Sigmoid colon (tissue), 7 donors: ENCODE measurements around the gene SLC1A5. TPM values are rescaled to one million over a fixed set of nuclear protein-coding genes. Genes with fewer than 3 reads are reported as not detected.

Experiments
- DNase-seq: peaks from one replicate; pipeline ENCODE4 v3.0.0-alpha.2; 2019
- H3K27ac ChIP-seq, 4 donors: fragments of 200-600 bp; sonication (generic); one replicate each; pipeline ENCODE4 v1.5.1; 2016 to 2019; ENCODE audit warnings: mild to moderate bottlenecking in 1 of 4
- H3K27me3 ChIP-seq, 3 donors: fragments of 200-600 bp; sonication (generic); one replicate each; pipeline ENCODE4 v1.5.1; 2019; ENCODE audit warnings: mild to moderate bottlenecking in 1 of 3
- H3K36me3 ChIP-seq, 4 donors: fragments of 200-600 bp; sonication (generic); one replicate each; pipeline ENCODE4 v1.5.1; 2016 to 2019
- H3K4me1 ChIP-seq, 4 donors: fragments of 200-600 bp; sonication (generic); one replicate each; pipeline ENCODE4 v1.5.1; 2017 to 2019
- H3K4me3 ChIP-seq, 4 donors: fragments of 200-600 bp; sonication (generic); one replicate each; pipeline ENCODE4 v1.5.1; 2017 to 2019; ENCODE audit warnings: mild to moderate bottlenecking in 2 of 4, moderate library complexity in 1 of 4
- H3K9me3 ChIP-seq, 4 donors: fragments of 200-600 bp in 3 of 4; sonication (generic) in 3 of 4; one replicate each; pipeline versions ENCODE4 v1.5.1 to v1.6.1; 2013 to 2019
- EP300 ChIP-seq, 4 donors: sonication (generic); formaldehyde crosslinking; IDR thresholded peaks; one replicate each; pipeline ENCODE4 v1.6.1; 2017; ENCODE audit warnings: antibody characterized with exemption in 4 of 4
- POLR2A ChIP-seq, 2 donors: fragments of 450-650 bp; IDR thresholded peaks; one replicate each; pipeline ENCODE4 v1.6.1; 2016; ENCODE audit warnings: antibody characterized with exemption in 2 of 2, mild to moderate bottlenecking in 2 of 2, moderate library complexity in 2 of 2
- POLR2AphosphoS5 ChIP-seq, 4 donors: sonication (generic); formaldehyde crosslinking; IDR thresholded peaks; one replicate each; pipeline ENCODE4 v1.6.1; 2017; ENCODE audit warnings: antibody characterized with exemption in 4 of 4
- WGBS, 2 donors: extraction: QIAGEN DNeasy Blood & Tissue Kit; methylation state at CpG; one replicate each; pipeline ENCODE4 v1.1.7; 2013; 5-methylcytosine and 5-hydroxymethylcytosine counted together
- intact Hi-C: fragments of 100-400 bp; cut with DNase I; formaldehyde crosslinking; loops from one replicate; pipeline ENCODE4 v1.15.1; 2023
- polyA plus RNA-seq, 3 donors: library from polyadenylated mRNA; stranded (reverse); fragments of 200-250 nt; gene quantifications; one replicate each; pipeline ENCODE4 v1.2.3, GENCODE V29; 2013
- total RNA-seq, 4 donors: library from RNA; depleted of rRNA; stranded (reverse); fragments of >200 nt; gene quantifications; one replicate each; pipeline ENCODE4 v1.1.0, GENCODE V29; 2016
- TF ChIP-seq, protein P1 (sequence below), 4 experiments: fragments of 450-650 bp in 3 of 4; fragments of 200-600 bp in 1 of 4; IDR thresholded peaks; one replicate each; pipeline ENCODE4 v1.5.1; 2016 to 2019; ENCODE audit warnings: antibody characterized with exemption in 4 of 4, mild to moderate bottlenecking in 3 of 4, moderate library complexity in 2 of 4
- donor health status: healthy with polysubstance abuse.
- donor health status: Bipolar disorder and iron deficiency.
- donor health status: healthy.

SLC1A5 gene
- total and polyA plus RNA-seq, 7 donors = 21.8 to 122 (median 26.2) TPM

DNA sequence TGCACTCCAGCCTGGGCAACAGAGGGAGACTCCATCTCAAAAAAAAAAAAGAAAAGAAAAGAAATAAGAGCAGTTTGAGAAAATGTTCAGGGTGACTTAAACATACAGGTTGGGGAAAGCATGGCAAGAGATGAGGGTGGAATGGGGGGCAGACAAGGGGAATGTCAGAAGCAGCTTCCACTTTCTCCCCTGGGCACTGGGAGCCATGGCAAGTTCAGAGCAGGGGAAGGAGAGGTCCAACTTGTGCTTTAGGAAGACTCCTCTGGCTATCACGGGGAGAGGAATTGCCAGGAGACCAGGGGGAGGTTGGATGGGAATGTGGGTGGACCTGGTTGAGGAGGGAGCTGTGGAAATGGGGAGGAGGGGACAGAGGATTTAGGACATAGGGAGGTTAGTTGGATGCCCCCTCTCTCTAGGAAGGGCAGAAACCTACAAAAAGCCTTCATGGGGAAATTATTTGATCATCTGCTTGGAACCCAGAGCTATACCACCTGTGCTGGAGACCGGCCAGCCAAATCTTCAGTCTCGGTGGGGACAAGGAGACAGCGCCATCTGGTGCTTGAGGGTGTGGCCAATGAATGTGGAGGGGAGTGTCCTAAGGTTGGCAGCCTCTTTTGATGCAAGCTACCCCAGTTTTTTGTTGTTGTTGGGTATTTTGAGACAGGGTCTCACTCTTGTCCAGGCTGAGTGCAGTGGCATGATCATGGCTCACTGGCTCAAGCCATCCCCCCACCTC is 34.8 kb downstream of the SLC1A5 start:
- intact Hi-C loops = no loop called here
- Histone ChIP-seq H3K4me1 (peaks cover 0 to 8% (median 4%) of the 10 kb centered on the region in 4 donors), H3K27ac (no peak overlapping the region), H3K4me3 (no peak overlapping the region), H3K9me3 (no peaks in the 10 kb centered on the region), H3K36me3 (peaks cover 0 to 57% (median 7%) of the 10 kb centered on the region in 4 donors), H3K27me3 (no peaks in the 10 kb centered on the region)
- 11 to 20% methylated on average over 4 of the region's 4 CpGs for WGBS, 2 donors
- TF ChIP-seq, protein P1, sequence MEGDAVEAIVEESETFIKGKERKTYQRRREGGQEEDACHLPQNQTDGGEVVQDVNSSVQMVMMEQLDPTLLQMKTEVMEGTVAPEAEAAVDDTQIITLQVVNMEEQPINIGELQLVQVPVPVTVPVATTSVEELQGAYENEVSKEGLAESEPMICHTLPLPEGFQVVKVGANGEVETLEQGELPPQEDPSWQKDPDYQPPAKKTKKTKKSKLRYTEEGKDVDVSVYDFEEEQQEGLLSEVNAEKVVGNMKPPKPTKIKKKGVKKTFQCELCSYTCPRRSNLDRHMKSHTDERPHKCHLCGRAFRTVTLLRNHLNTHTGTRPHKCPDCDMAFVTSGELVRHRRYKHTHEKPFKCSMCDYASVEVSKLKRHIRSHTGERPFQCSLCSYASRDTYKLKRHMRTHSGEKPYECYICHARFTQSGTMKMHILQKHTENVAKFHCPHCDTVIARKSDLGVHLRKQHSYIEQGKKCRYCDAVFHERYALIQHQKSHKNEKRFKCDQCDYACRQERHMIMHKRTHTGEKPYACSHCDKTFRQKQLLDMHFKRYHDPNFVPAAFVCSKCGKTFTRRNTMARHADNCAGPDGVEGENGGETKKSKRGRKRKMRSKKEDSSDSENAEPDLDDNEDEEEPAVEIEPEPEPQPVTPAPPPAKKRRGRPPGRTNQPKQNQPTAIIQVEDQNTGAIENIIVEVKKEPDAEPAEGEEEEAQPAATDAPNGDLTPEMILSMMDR (IDR thresholded peaks at IDR 0.05) = peak in 1 of 4 experiments; percentile 27
- TF ChIP-seq EP300 (IDR thresholded peaks at IDR 0.05) (no peak), POLR2AphosphoS5 (IDR thresholded peaks at IDR 0.05) (no peak)
- no peak for DNase-seq

DNA sequence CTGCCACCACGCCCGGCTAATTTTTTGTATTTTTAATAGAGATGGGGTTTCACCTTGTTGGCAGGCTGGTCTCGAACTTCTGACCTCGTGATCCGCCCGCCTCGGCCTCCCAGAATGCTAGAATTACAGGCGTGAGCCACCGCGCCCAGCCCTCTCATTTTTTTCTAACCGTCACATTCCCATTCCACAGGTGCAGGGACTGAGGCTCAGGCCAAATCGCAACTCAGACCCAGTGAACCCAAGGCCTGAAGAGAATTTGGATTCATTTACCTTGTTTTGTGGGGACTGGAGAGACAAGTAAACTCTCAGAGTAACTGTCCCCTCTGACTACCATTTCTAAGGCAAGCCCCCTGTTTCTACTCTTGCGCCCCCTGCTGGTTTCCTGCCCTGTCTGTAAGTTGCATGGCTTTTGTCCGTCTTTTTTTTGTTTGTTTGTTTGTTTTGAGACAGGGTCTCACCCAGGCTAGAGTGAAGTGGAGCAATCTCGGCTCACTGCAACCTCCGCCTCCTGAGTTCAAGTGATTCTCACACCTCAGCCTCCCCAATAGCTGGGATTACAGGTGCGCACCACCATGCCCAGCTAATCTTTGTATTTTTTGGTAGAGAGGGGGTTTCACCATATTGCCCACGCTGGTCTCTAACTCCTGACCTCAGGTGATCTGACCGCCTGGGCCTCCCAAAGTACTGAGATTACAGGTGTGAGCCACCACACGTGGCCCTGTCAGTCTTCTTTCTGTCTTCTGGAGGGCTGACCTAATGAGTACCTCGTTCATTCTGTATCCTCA is 39.9 kb downstream of the SLC1A5 start:
- Histone ChIP-seq H3K4me3 (no peak overlapping the region), H3K36me3 (peaks cover 0 to 36% (median 5%) of the 10 kb centered on the region in 4 donors), H3K27ac (no peak overlapping the region), H3K27me3 (no peaks in the 10 kb centered on the region), H3K9me3 (no peaks in the 10 kb centered on the region), H3K4me1 (peaks cover 0 to 29% (median 25%) of the 10 kb centered on the region in 4 donors)
- WGBS, 2 donors = 76 to 86% methylated on average over 21 of the region's 21 CpGs
- intact Hi-C loops = loop anchor here (5.0 kb wide), 1 partner anchor 46 kb away; no protein-coding TSS in a partner anchor
- TF ChIP-seq POLR2AphosphoS5 (IDR thresholded peaks at IDR 0.05) = no peak
- TF ChIP-seq, protein P1 (IDR thresholded peaks at IDR 0.05) = peak; percentile 32 to 70 (median 66)
- no peak for DNase-seq

DNA sequence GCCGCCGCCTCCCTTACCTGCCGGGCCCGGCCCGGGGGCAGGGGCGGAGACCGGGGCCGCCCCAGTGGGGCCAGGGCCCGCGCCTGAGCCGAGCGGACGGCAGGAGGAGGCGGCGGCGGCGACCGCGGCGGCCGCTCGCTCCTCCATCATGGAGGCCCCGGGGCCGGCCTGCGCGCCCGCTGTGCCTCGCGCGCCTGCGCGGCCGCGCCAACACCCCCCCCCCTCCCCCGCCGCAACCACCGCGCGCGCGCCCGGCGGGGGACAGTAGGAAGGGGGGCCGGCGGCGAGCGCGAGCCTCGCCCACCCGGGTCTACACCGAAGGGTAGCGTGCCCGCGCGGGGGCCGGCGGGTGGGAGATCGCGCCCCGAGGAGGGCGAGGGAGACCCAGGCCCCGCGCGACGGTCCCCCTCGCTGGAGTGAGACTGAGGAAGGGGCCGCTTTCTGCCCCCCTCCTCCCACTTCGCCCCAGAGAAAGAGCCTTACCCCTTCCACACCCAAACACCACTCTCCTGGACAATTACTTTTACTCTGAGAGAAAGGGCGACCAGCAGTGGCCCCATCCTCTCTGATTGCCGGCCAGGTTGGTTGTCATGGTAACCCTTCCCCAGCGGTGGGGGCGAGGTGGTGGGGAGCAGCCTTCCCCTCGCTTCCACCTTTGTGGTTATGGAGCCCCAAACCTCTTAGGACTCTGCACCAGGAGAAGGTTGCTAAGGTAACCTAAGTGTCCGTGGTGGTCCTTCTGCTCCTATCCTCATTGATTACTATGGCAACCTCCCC is 41.9 kb downstream of the SLC1A5 start, which contains the start of gene STRN4:
Gene STRN4 (minus strand): TSS at position 170 of the 777 bp plus-strand sequence. CDS start 20 bp downstream, at position 150.
- H3K9me3 ChIP-seq = no peaks in the 10 kb centered on the region
- WGBS, 2 donors = 1% methylated on average over 74 of the region's 74 CpGs
- no peaks in the 10 kb centered on the region for H3K27me3 ChIP-seq
- peak within 1 kb of the TSS; percentile 73 to 100 (median 96) for H3K4me3 ChIP-seq
- TF ChIP-seq EP300 (IDR thresholded peaks at IDR 0.05) (no peak), POLR2AphosphoS5 (IDR thresholded peaks at IDR 0.05) (peak in 2 of 4 donors; percentile 36 to 43)
- peak within 1 kb of the TSS; percentile 86 to 97 (median 92) for H3K27ac ChIP-seq
- intact Hi-C loops = loop anchor here (5.0 kb wide), 1 partner anchor 44 kb away; no protein-coding TSS in a partner anchor
- peaks cover 0 to 49% (median 45%) of the 10 kb centered on the region in 4 donors for H3K4me1 ChIP-seq
- no peak for DNase-seq
- H3K36me3 ChIP-seq = peaks cover 0 to 22% (median 5%) of the 10 kb centered on the region in 4 donors

DNA sequence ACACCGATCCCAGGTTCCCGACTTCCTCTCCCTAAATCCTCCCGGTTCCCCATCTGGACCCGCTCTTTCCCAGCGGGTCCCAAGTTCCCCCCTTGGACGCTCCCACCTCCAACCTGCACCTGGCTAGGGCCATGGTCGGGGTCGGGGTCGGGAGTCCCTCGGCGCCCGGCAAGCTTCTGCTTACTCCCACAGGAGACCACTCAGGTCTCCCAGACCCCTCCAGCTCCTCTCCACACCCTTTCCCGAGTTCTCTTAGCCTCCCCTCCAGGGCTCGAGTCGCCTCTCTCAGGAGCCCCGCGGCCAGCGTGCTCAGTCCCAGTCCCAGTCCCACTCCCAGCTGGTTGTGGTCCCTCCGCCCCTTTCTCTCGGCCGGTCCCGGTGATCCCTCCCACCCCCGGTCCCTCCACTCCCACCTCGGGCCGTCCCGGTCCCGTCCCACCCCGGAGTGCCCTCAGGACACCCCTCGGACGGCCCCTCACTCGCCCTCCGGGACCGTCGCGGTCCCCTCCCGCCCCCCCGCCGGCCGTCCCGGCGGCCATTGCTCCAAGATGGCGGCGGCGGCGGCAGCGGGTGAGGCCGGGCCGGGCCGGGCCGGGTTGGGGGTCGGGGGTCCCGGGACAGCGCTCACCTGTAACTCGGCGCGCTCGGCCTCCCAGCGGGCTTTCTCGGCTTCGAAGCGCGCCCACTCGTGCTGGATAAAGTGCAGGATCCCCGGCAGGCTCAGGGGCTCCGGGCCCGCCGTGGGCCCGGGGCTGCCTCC is 42.7 kb downstream of the SLC1A5 start, which contains the start of gene FKRP:
Gene FKRP (plus strand): TSS at position 537 of the 760 bp plus-strand sequence. CDS start 9,394 bp downstream, outside the sequence.
- TF ChIP-seq POLR2A (IDR thresholded peaks at IDR 0.05) = no peak
- TF ChIP-seq, protein P1 (IDR thresholded peaks at IDR 0.05) = no peak
- no peak for TF ChIP-seq EP300 (IDR thresholded peaks at IDR 0.05)
- no peak for TF ChIP-seq POLR2AphosphoS5 (IDR thresholded peaks at IDR 0.05)
- H3K4me3 ChIP-seq = peak within 1 kb of the TSS; percentile 73 to 100 (median 96)
- no peak for DNase-seq
- peaks cover 0 to 56% (median 52%) of the 10 kb centered on the region in 4 donors for H3K4me1 ChIP-seq
- peak within 1 kb of the TSS; percentile 86 to 97 (median 92) for H3K27ac ChIP-seq
- H3K9me3 ChIP-seq = no peaks in the 10 kb centered on the region
- 1% methylated on average over 68 of the region's 68 CpGs for WGBS, 2 donors
- H3K36me3 ChIP-seq = peaks cover 0 to 16% (median 5%) of the 10 kb centered on the region in 4 donors
- H3K27me3 ChIP-seq = no peaks in the 10 kb centered on the region
- intact Hi-C loops = loop anchor here (5.0 kb wide), 1 partner anchor 43 kb away; no protein-coding TSS in a partner anchor
